Thymus (tissue), 11 donors: ENCODE measurements around the gene PLEK2. TPM values are rescaled to one million over a fixed set of nuclear protein-coding genes. Genes with fewer than 3 reads are reported as not detected.
A peak's percentile ranks its signal among the peaks of the same experiment; 100 is the strongest.

Experiments
- DNase-seq, 9 donors: peaks; one replicate each; pipeline ENCODE4 v3.0.0-alpha.2; 2013; ENCODE audit warnings: low spot score in 9 of 9, low read depth in 6 of 9, missing footprints in 1 of 9
- H3K27ac ChIP-seq, 2 donors: one replicate each; pipeline ENCODE4 v1.5.1; 2013; ENCODE audit warnings: control low read depth in 1 of 2, low read depth in 1 of 2, low read length in 1 of 2, mild to moderate bottlenecking in 1 of 2, moderate library complexity in 1 of 2
- H3K27me3 ChIP-seq, 2 donors: one replicate each; pipeline ENCODE4 v1.5.1; 2013; ENCODE audit warnings: low read length in 1 of 2; ENCODE audit not compliant: control insufficient read depth in 2 of 2, insufficient read depth in 1 of 2
- H3K36me3 ChIP-seq, 2 donors: one replicate each; pipeline ENCODE4 v1.5.1; 2013; ENCODE audit warnings: low read length in 1 of 2, mild to moderate bottlenecking in 1 of 2, moderate library complexity in 1 of 2; ENCODE audit not compliant: control insufficient read depth in 2 of 2, insufficient read depth in 2 of 2
- H3K4me1 ChIP-seq, 2 donors: one replicate each; pipeline ENCODE4 v1.5.1; 2013; ENCODE audit warnings: low read length in 2 of 2; ENCODE audit not compliant: control insufficient read depth in 2 of 2, insufficient read depth in 2 of 2
- H3K4me3 ChIP-seq, 2 donors: one replicate each; pipeline ENCODE4 v1.5.1; 2013; ENCODE audit warnings: low read length in 2 of 2, control low read depth in 1 of 2, mild to moderate bottlenecking in 1 of 2
- H3K9me3 ChIP-seq, 2 donors: one replicate each; pipeline ENCODE4 v1.5.1; 2013; ENCODE audit warnings: low read length in 1 of 2, mild to moderate bottlenecking in 1 of 2; ENCODE audit not compliant: control insufficient read depth in 2 of 2, insufficient read depth in 1 of 2
- WGBS: extraction: QIAGEN DNeasy Blood & Tissue Kit; methylation state at CpG from one replicate; pipeline ENCODE4 v1.1.7; 2013; 5-methylcytosine and 5-hydroxymethylcytosine counted together
- polyA plus RNA-seq: library from polyadenylated mRNA; stranded (reverse); fragments of 200-250 nt; gene quantifications from one replicate; pipeline ENCODE4 v1.2.3, GENCODE V29; 2013
- total RNA-seq: library from RNA; stranded (reverse); fragments of 120-200 nt; gene quantifications from one replicate; pipeline ENCODE4 v1.2.4, GENCODE V29; 2013
- donor health status: healthy.

PLEK2 gene
- total and polyA plus RNA-seq, 2 donors: 22.0 to 34.0 TPM

DNA sequence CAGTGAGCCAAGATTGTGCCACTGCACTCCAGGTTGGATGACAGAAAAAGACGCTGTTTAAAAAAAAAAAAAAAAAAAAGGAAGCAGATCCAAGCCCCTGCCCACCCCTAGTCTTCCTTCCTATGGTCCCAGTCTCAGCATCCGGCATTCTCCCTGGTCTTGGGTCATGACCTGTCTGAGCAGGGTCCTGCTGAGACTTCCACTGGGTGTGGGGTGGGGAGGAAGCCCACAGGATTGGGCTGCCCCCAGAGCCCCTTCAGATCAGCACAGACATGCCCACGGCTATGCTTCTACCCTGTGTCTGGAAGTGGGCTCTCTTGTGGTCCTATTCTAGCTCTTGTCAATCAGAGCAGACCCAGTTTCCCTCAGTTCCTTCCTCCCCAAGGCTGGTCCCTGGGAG lies 12.6 kb upstream of the PLEK2 start:
- H3K27ac ChIP-seq: no peak overlapping the region
- WGBS: 8% methylated on average over 3 of the region's 3 CpGs
- peaks cover 0 to 7% of the 10 kb centered on the region in 2 donors for H3K4me1 ChIP-seq
- no peaks in the 10 kb centered on the region for H3K36me3 ChIP-seq
- no peak for DNase-seq
- H3K9me3 ChIP-seq: no peaks in the 10 kb centered on the region
- H3K27me3 ChIP-seq: peaks cover 0 to 17% of the 10 kb centered on the region in 2 donors
- H3K4me3 ChIP-seq: no peak overlapping the region

DNA sequence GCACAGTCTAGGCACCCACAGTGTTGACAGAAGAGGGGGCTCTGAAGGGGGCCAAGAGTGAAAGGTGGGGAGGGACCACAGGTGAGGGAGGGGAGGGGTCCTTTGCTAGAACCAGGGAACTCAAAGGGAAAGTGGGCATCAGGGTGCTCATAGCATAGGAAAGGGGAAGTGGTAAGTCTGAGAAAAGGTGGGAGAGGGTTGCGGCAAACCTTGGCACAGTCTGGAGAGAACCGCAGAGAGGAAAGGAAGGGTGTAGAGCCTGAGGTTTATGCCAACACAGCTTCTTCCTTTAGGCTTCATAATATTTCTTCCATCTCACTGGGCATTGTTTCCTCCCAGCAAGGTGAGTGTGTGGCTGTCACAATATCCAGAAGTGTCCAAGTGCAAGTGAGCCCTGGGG lies 11.5 kb upstream of the PLEK2 start:
- no peak for DNase-seq
- Histone ChIP-seq H3K27me3 (peaks cover 0 to 19% of the 10 kb centered on the region in 2 donors), H3K4me1 (peaks cover 0 to 7% of the 10 kb centered on the region in 2 donors), H3K36me3 (no peaks in the 10 kb centered on the region), H3K9me3 (no peaks in the 10 kb centered on the region), H3K4me3 (no peak overlapping the region), H3K27ac (no peak overlapping the region)
- 7% methylated on average over 2 of the region's 2 CpGs for WGBS

DNA sequence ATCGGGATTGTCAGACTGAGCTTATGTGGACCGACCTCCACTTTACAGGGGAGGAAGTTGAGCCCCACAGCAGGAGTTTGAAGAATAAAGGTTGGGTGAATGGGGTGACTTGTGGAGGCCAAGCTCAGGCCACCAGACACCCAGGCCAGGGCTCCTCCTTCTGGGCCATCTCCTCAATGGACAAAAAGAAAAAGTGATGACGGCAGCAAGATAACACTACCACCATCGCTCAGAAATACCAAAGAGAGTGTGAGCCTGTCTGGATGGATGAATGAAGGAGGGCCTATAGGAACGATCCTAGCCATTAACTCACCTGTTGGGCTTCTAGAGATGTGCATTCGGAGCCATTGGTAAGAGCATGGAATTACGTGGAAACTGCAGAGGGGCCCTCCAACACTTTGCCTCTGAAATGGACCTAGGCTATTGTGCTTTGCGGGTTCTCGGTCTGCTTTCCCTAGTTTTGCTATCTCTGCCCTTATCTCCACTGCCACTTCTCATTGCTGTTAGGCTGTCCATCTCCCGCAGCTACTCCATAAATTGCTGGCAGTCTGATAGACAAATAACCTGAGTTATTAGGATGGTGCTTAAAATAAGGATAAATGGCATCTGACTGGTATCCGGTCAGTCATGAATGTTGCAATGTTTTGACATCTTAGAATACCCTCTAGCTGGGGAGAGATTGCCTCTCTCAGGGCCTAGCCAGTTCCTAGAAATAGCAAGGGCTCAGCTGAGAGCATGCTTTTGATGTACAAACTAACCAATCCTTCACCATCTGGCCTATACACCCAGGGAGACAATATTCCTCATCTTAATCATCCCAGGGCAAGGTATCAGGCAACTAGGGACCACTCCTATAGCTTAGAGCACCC lies 9.6 kb upstream of the PLEK2 start:
- no peak for DNase-seq
- Histone ChIP-seq H3K27ac (no peak overlapping the region), H3K4me1 (peaks cover 0 to under 1% of the 10 kb centered on the region in 2 donors), H3K27me3 (peaks cover 0 to 16% of the 10 kb centered on the region in 2 donors), H3K9me3 (no peaks in the 10 kb centered on the region), H3K4me3 (no peak overlapping the region), H3K36me3 (no peaks in the 10 kb centered on the region)
- WGBS: 97% methylated on average over 11 of the region's 11 CpGs

DNA sequence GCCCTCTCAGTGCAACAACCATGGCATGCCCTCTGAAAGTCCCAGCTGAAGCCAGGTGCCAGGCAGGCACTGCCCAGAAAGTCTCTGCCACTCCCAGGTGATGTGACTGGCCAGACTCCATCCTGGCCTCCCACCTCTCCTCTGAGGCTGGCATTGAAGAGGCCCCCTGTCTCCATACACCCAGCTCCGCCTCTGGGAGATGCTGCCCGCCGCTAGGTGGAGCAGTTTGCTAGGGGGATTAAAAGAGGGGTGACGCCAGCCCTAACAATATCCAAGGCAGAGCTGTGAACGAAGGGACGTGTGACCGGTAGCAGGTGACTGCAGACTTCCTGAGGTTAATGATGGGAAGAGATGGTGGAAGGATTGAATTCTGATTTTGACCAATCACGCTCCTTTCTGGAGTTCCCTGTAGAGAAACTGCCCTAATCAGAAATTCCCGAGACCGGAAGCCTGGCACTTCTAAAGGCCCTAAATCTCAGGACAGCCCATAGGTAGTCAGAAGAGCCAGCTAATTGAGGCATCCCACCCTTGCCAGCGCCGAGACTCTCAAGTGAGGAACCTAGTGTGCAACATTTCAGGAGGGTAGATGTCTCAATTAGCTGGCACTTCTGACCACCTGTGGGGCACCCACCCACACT lies 8.3 kb upstream of the PLEK2 start:
- peaks cover 0 to 5% of the 10 kb centered on the region in 2 donors for H3K4me1 ChIP-seq
- peaks cover 0 to 11% of the 10 kb centered on the region in 2 donors for H3K27me3 ChIP-seq
- no peak overlapping the region for H3K4me3 ChIP-seq
- peak in 6 of 9 donors; percentile 22 to 64 (median 35) for DNase-seq
- 87% methylated on average over 12 of the region's 12 CpGs for WGBS
- H3K36me3 ChIP-seq: no peaks in the 10 kb centered on the region
- no peak overlapping the region for H3K27ac ChIP-seq
- no peaks in the 10 kb centered on the region for H3K9me3 ChIP-seq

DNA sequence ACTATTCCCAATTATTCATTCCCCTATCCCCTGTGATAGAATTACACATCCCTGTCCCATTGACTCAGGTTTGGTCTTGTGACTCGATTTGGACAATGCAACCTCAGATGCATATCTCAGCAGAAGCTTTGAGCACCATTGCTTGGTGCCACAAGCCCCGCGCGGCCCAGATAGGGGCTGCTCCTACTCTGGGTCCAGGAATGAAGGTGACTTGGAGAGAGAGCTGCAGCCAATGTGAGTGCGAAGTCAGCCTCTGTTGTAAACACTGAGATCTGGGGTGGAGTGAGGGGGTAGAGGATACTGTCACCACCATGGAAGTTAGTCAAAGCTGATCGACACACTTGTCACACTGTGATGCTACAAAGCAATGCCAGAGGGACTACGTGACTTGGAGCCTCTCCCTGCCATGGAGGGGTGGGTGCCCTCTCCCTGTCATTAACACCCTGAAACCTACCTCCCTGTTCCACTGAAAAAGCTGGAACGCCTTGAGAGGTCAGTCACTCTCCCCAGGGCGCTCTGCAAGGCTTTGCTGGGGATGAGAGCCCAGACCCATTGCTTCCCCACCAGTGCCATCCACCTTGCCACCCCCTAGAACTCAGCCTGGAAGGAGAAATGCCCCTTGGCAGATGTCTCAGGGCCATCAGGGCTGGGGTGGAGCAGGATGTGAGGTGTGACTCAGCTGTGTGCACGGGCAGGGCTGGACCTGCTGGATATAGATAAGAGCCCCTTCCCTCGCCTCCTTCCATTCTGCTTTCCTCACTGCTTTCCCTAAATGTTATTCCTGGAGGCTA lies 6.6 kb upstream of the PLEK2 start:
- no peak for DNase-seq
- H3K27ac ChIP-seq: no peak overlapping the region
- 87% methylated on average over 11 of the region's 11 CpGs for WGBS

DNA sequence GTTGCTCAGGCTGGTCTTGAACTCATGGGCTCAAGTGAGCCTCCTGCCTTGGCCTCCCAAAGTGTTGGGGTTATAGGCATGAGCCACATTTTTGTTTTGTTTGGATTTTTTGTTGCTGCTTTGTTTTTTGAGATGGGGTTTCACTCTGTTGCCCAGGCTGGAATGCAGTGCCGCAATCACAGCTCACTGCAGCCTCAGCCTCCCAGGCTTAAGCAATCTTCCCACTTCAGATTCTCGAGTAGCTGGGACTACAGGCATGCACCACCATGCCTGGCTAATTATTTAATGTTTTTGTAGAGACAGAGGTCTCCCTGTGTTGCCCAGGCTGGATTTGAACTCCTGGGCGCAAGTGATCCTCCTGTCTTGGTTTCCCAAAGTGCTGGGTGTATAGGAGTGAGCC lies 5.7 kb upstream of the PLEK2 start:
- H3K4me3 ChIP-seq: no peak overlapping the region
- no peak for DNase-seq
- H3K27ac ChIP-seq: no peak overlapping the region
- 91% methylated on average over 3 of the region's 3 CpGs for WGBS
- no peaks in the 10 kb centered on the region for H3K9me3 ChIP-seq
- H3K27me3 ChIP-seq: peaks cover 0 to 23% of the 10 kb centered on the region in 2 donors
- H3K4me1 ChIP-seq: peaks cover 0 to 5% of the 10 kb centered on the region in 2 donors
- H3K36me3 ChIP-seq: no peaks in the 10 kb centered on the region

More for the DNA sequence above, 6.6 kb upstream of the PLEK2 start:
- Histone ChIP-seq H3K4me3 (no peak overlapping the region), H3K36me3 (no peaks in the 10 kb centered on the region), H3K27me3 (peaks cover 0 to 14% of the 10 kb centered on the region in 2 donors), H3K4me1 (peaks cover 0 to 5% of the 10 kb centered on the region in 2 donors), H3K9me3 (no peaks in the 10 kb centered on the region)

DNA sequence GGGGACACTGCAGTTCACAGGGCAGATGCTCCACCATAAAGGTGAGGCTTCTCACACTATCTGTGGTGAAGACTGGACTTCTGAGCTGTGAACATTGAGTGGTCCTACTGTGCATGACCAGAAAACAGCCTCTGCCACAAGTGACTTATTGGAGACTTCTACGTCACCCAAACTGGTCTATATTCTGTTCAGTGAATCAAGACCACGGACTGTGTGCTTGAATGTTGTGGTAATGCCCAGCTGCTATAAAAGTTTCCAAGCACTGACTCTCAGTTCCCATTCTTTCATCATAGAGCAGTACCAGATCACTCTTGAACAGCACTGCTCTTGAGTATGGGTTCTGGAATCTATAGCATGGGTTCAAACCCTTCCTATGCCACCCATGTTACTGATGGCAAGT lies 4.8 kb upstream of the PLEK2 start:
- Histone ChIP-seq H3K27ac (no peak overlapping the region), H3K27me3 (peaks cover 4 to 32% of the 10 kb centered on the region in 2 donors), H3K4me3 (no peak overlapping the region), H3K4me1 (peaks cover 4 to 8% of the 10 kb centered on the region in 2 donors), H3K36me3 (no peaks in the 10 kb centered on the region), H3K9me3 (no peaks in the 10 kb centered on the region)
- WGBS: 91% methylated on average over 2 of the region's 2 CpGs
- no peak for DNase-seq

DNA sequence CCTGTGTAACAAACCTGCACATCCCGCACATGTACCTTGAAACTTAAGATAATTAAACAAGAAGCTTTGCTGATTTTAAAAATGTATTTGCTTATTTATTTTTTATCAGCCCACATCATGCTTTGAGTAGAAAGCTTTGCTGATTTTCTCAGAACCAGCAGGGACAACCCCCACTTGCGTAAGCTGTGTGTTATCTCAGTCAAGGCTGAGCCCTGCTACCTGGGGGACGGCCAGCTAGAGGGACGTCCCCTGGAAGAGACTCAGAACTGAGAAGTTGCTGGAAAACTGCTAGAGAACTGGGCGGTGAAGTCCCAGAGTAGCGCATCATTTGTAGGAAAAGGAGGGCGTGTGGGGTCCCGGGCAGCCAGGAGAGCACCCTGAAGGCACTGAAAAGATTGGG lies 4.1 kb upstream of the PLEK2 start:
- no peak overlapping the region for H3K4me3 ChIP-seq
- H3K36me3 ChIP-seq: no peaks in the 10 kb centered on the region
- DNase-seq: no peak
- no peaks in the 10 kb centered on the region for H3K9me3 ChIP-seq
- WGBS: 94% methylated on average over 8 of the region's 8 CpGs
- peaks cover 4 to 11% of the 10 kb centered on the region in 2 donors for H3K4me1 ChIP-seq
- H3K27me3 ChIP-seq: peaks cover 10 to 39% of the 10 kb centered on the region in 2 donors
- no peak overlapping the region for H3K27ac ChIP-seq
